HG02571 (cell line): ENCODE measurements around the gene RTN1.

Experiments
- ATAC-seq: cut with Tn5 transposase; IDR thresholded peaks from one replicate; pipeline ENCODE4 v1.9.1; 2021; ENCODE audit warnings: mild to moderate bottlenecking, moderate library complexity; ENCODE audit not compliant: unreplicated experiment

RTN1 gene

GRCh38 chr14:59870277-59871165 is at the start of gene RTN1:
Gene RTN1 (minus strand): TSS chr14:59870776. CDS start chr14:59870630, 146 bp downstream.
- ATAC-seq = no peak

GRCh38 chr14:59920378-59920683 is 49.8 kb upstream of the RTN1 start:
- no peak for ATAC-seq

GRCh38 chr14:59919570-59920377 is 49.2 kb upstream of the RTN1 start, which contains the start of gene LRRC9:
Gene LRRC9 (plus strand): TSS chr14:59920144.
- ATAC-seq = no peak

DNA sequence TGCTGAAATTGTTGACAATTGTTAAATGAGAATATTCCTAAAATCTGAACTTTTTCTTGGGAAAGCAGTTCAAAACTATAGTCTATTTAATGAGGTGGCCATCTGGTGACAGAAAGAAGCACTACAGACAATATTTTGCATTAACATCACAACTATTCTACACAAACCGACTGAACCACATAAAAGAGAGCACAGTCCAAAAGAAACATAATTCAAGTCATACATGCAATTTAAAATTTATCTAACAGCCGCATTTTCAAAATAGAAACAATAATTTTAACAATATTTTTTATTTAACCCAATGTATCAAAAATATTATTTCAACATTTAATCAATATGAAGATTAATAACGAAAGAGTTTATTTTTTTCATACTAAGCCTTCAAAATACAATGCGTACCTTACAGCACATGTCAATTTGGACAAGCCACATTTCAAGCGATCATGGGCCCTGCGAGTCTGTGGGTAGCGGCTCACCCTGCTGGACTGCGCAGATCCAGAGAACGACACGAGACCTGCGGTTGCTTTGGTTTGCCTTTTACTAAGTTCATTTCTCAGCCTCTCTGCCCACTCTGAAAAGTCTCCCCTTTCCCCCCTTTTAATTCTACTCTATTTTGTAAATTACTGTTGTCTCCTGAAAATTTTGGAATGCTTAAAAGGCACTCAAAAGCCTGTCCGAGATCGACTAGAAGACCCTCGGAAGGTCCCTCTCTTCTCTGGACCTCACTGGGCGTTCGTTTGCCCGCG is 48.4 kb upstream of the RTN1 start:
- no peak for ATAC-seq

GRCh38 chr14:59913187-59913586 is 42.6 kb upstream of the RTN1 start:
- ATAC-seq = no peak

GRCh38 chr14:59912443-59912842 is 41.9 kb upstream of the RTN1 start:
- ATAC-seq = no peak

- ATAC-seq = no peak
Measured at GRCh38 chr14:59905188-59905587, 34.6 kb upstream of the RTN1 start.

DNA sequence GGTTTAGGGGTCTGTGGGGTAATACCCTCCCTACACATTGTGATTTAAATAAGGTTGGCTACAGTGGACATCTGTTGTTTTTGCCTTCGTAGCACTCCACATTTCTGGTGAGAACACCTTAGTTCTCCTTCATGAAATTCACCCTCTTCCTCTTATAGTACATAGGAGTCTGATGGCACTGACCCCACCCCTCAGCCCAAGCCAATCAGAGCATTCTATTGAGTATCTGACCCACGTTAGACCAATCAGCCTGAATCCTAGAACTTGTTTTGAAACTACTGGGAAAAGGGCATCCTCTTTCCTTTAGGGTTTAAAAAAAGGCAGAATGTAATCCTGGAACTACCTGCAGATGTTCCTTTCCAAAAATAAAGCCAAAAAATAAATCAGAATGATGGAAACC is 33.6 kb upstream of the RTN1 start:
- no peak for ATAC-seq

DNA sequence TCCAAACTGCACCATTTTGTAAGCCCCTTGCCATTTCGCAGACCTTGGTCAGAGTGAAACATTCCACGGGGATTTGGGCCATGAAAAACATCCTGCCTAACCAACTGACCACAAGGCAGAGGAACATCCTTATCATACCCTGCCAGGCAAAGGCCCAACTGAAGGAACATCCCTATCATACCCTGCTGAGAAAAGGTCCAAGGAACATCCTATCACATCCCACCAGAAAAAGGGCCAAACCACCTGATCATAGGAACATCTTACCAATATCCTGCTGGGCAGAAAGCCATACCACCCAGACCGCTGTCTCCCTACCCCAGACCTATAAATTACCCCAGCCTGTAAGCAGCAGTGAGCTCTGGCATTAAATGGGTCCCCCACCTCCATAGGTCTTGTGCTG is 30.0 kb upstream of the RTN1 start:
- ATAC-seq = no peak

GRCh38 chr14:59897757-59898383 is 27.3 kb upstream of the RTN1 start:
- no peak for ATAC-seq

GRCh38 chr14:59895721-59896120 is 25.1 kb upstream of the RTN1 start:
- ATAC-seq = no peak

GRCh38 chr14:59890676-59891075 is 20.1 kb upstream of the RTN1 start:
- no peak for ATAC-seq

DNA sequence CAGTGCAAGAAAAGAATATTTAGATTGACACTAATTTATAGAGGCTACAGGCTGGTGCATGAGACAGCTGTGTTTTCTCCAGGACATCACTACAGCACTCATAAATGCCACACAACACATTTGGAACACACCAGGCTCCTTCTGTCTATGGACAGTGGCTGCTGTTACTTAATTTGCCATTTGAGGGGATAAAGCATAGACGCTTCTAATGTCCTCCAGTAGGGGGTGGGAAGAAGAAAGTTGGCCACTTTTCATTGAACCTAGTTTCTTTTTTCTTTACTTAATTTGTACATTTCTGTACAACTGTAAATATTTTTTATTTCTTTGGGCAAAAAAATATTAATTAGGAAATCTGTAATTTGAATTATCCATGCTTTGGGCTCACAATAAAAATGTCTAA is 12.4 kb upstream of the RTN1 start:
- ATAC-seq = no peak

DNA sequence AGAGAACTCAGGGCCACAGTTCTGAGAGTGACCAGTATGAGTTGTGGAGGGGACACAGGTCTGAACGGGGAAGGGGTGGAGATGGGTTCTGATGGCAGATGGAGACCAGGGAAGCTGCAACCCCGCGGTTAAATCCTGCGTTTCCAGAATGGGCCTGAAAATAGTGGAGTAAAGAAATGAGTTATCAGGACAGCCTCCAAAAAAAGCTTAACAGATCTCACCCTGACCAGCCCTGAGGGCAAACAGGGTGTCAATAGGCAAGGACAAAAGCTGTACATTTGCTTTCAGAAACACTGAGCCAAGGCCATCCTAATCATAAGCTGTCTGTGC is 555 bp upstream of the RTN1 start:
- no peak for ATAC-seq

- ATAC-seq = no peak
Measured at GRCh38 chr14:59869381-59870255, 958 bp downstream of the RTN1 start.

DNA sequence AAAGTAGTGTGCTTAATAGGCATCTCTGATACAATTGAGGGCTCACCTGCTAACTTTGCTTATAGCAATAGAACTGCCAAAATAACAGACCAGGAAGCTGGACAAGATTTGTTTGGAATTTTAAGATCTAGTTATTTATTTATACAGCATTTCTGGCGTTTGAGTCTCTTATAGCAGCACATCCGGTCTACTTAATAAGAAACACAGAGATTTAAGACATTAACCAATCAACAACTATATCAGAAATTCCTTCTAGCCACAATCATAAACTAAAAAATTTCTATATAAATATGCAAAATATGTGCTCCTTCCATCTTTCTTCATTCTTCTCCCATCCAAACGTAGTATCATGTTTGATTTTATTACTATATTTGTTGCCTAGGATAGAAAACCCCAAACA is 2.6 kb downstream of the RTN1 start:
- no peak for ATAC-seq

- no peak for ATAC-seq
Measured at GRCh38 chr14:59863806-59864525, 6.6 kb downstream of the RTN1 start.

- ATAC-seq = no peak
Measured at GRCh38 chr14:59857328-59857727, 13.2 kb downstream of the RTN1 start.

- no peak for ATAC-seq
Measured at GRCh38 chr14:59852350-59852749, 18.2 kb downstream of the RTN1 start.
